ENCODE data around the gene NBEAL2.

GRCh38 chr3:46976326-46977190 is 2.9 kb upstream of the NBEAL2 start, which contains the start of gene CCDC12:
- TF ChIP-seq POLR2AphosphoS5 (IDR thresholded peaks at IDR 0.05; ENCODE audit: low read depth, low read length) (peak; percentile 87), POLR2A (IDR thresholded peaks at IDR 0.05; ENCODE audit: low read depth, low read length) (peak; percentile 83), TAF1 (IDR thresholded peaks at IDR 0.05; ENCODE audit: low read depth, low read length) (peak; percentile 75; the same call in 1 of the 2 replicates), SPI1 (IDR thresholded peaks at IDR 0.05; ENCODE audit: low read depth, low read length) (no peak)
